HFF-Myc (cell line): Measurements from ENCODE around the gene MAEA.

ENCODE experiments used
- DNase-seq: peaks from one replicate; pipeline ENCODE4 v3.0.0-alpha.2; 2011; ENCODE audit warnings: low read depth; ENCODE audit errors: extremely low read depth
- H3K4me3 ChIP-seq: replicated peaks from 2 replicates; pipeline ENCODE4 v1.5.1; 2011; ENCODE audit warnings: low read depth, mild to moderate bottlenecking, control low read depth, low read length
- CTCF ChIP-seq: IDR thresholded peaks from 2 replicates; pipeline ENCODE4 v1.5.1; 2012; ENCODE audit warnings: mild to moderate bottlenecking, low read depth, low read length, control low read depth; ENCODE audit errors: missing control alignments

The MAEA gene

DNA sequence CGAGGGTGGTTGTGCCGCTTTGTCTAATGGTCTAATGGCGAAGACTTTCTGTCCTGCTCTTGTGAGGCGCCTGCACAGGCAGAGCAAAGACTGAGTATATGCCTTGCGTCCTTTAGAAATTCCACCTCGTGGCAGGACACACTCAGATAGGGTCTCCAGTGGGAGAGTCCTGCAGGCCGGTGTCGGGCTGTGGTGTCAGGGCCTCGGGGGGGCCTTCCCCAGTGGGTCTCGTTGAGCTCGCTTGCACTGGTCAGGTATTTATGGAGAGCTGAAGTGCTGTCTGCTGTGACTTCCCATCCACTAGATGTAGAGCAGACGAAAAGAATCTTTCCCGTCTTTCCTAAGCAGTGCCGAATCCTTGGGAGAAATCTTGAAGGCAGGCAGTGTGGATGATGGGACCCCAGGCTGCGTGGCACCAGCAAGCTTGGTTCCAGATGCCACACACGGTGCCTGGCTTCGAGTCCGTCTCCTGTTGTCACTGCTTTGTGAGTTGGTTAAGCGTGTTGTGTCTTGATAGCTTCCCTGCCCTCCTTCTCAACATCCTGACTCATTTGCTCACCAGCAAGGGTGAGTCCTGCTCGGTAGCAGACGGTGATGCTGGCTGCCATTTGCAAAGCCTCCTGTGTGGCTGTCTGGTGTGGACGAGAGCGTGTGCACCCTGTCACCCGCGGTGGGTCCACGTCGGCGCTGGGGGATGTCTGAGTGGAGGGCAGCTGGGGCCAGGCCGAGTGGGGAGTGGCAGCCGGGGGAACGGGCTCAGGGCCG lies 20.5 kb downstream of the MAEA start:
- no peak for DNase-seq

GRCh38 chr4:1310796-1311631 lies 21.3 kb downstream of the MAEA start:
- H3K4me3 ChIP-seq = no peak overlapping the region
- no peak for TF ChIP-seq CTCF
- DNase-seq = no peak

More for the DNA sequence above, 20.5 kb downstream of the MAEA start:
- peak overlapping the region; percentile 50 for H3K4me3 ChIP-seq
- TF ChIP-seq CTCF = no peak

- no peak for DNase-seq
- no peak for TF ChIP-seq CTCF
- H3K4me3 ChIP-seq = no peak overlapping the region
Observed at GRCh38 chr4:1312821-1313640, 23.3 kb downstream of the MAEA start.

DNA sequence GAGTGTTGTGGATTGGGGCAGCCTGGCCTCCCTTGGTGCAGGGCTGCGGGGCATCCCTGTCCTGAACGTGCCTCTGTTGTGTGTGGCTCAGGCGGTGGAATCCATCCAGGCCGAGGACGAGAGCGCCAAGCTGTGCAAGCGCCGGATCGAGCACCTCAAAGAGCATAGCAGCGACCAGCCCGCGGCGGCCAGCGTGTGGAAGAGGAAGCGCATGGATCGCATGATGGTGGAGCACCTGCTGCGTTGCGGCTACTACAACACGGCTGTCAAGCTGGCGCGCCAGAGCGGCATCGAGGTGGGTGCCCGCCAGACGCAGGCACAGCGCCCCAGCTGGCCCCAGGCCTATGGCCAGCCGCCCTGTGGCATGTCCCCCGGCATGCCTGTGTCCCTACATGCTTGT lies 25.6 kb downstream of the MAEA start:
- no peak overlapping the region for H3K4me3 ChIP-seq
- DNase-seq = no peak
- no peak for TF ChIP-seq CTCF

- TF ChIP-seq CTCF = no peak
- H3K4me3 ChIP-seq = no peak overlapping the region
- no peak for DNase-seq
Observed at GRCh38 chr4:1315836-1316536, 26.3 kb downstream of the MAEA start.

GRCh38 chr4:1316537-1317168 lies 27.0 kb downstream of the MAEA start:
- no peak for TF ChIP-seq CTCF
- no peak for DNase-seq
- H3K4me3 ChIP-seq = no peak overlapping the region
